HUES48 (cell line): ENCODE measurements around the gene SLC6A20.
A peak's percentile ranks its signal among the peaks of the same experiment; 100 is the strongest.

Experiments
- H3K27ac ChIP-seq: one replicate; pipeline ENCODE4 v1.7.0; 2013; ENCODE audit warnings: low read depth, low read length, inconsistent platforms
- H3K27me3 ChIP-seq: 2 replicates; pipeline ENCODE4 v1.6.1; 2013; ENCODE audit warnings: mild to moderate bottlenecking, low read length; ENCODE audit not compliant: control insufficient read depth, insufficient read depth
- H3K36me3 ChIP-seq: 2 replicates; pipeline ENCODE4 v1.6.1; 2013; ENCODE audit warnings: low read length; ENCODE audit not compliant: control insufficient read depth, insufficient read depth
- H3K4me1 ChIP-seq: 2 replicates; pipeline ENCODE4 v1.6.1; 2013; ENCODE audit warnings: mild to moderate bottlenecking, low read length; ENCODE audit not compliant: control insufficient read depth, insufficient read depth
- H3K4me3 ChIP-seq: 2 replicates; pipeline ENCODE4 v1.5.1; 2013; ENCODE audit warnings: mild to moderate bottlenecking, low read depth, low read length
- H3K9ac ChIP-seq: 2 replicates; pipeline ENCODE4 v1.6.1; 2013; ENCODE audit warnings: mild to moderate bottlenecking, low read depth, low read length, moderate library complexity
- H3K9me3 ChIP-seq: 2 replicates; pipeline ENCODE4 v1.6.1; 2013; ENCODE audit warnings: low read length; ENCODE audit not compliant: control insufficient read depth, insufficient read depth

The SLC6A20 gene

DNA sequence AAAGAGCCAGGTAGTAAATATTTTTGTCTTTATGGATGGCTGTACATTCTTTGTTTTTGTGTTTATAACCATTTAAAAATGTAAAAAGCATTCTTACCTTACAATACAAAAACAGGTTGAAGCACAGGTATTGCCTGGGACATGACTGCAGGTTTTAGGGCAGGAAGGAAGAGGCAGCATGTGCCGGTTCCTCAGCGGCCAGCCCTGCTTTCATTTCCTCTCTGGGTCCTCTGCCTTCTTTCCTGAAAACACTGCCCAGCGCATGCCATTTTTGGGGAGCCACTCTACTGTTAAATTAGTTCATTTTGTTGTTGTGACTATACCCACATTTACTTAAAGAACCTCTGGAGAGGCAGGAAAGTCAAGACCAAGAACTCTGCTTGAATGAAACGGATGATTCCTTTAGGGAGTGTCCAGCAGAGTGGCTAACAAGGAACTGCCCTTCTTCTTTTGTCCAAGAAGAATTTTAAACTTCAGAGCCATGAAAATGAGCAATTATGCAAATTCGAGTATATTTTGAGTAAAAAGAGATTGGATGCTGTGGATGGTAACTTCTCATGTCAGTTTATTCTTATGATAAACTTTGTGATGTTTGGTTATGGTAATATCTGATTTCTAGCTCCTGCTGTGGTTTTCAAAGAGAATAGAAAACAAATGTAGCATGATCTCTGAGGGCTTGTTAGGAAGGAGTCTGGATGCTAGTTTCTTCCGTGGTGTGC, 54.4 kb downstream of the SLC6A20 start:
- Histone ChIP-seq H3K4me1 (peaks cover 41% of the 10 kb centered on the region), H3K9me3 (no peaks in the 10 kb centered on the region), H3K27ac (peak overlapping the region; percentile 89), H3K4me3 (no peak overlapping the region), H3K27me3 (no peaks in the 10 kb centered on the region), H3K9ac (no peak overlapping the region), H3K36me3 (peaks cover 92% of the 10 kb centered on the region)

DNA sequence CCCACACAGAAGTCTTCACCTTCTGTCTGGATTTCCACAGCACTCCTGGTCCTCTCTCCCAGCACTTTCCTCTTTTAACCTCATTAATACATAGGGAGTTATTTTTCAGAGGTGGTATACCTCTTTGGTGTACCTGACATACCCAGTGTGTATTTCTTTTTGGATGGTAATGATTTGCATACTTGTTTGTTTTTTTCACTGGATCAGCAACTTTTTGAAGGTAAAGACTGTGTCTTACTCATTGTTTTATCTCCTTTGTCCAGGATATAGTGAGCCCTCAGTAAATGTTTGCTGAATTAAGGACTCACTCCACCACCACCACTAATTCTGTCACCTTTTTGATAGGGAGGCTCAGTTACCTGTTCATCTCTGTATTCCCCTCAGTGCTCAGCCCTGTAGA, 55.1 kb downstream of the SLC6A20 start:
- Histone ChIP-seq H3K9ac (no peak overlapping the region), H3K27ac (peak overlapping the region; percentile 89), H3K9me3 (no peaks in the 10 kb centered on the region), H3K27me3 (no peaks in the 10 kb centered on the region), H3K4me3 (no peak overlapping the region), H3K4me1 (peaks cover 41% of the 10 kb centered on the region), H3K36me3 (peaks cover 94% of the 10 kb centered on the region)

DNA sequence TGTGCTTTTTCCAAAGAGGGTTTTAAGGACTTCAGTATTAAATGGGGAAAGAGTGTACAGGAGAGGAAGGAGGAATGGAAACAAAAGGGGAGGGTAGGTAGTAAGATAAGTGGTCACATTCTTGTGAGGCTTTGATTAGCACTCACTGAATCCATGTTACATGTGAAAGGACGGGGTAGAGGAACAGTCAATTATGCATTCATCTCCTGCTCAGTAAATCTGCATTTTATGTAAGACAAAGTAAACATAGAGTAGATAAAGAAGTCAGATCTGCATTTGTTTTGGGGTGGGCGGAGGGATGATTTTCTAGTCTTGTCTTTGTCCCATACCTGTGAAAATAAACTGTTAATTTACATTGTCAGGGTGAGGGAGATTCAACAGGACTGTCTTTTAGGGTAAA, 56.3 kb downstream of the SLC6A20 start:
- H3K9ac ChIP-seq, result no peak overlapping the region
- no peaks in the 10 kb centered on the region for H3K27me3 ChIP-seq
- peaks cover 41% of the 10 kb centered on the region for H3K4me1 ChIP-seq
- H3K9me3 ChIP-seq, result no peaks in the 10 kb centered on the region
- 0 out of 2 replicates have a peak overlapping the region, but pooled peaks have one; percentile 21 for H3K4me3 ChIP-seq
- peak overlapping the region; percentile 89 for H3K27ac ChIP-seq
- H3K36me3 ChIP-seq, result peaks cover 94% of the 10 kb centered on the region

DNA sequence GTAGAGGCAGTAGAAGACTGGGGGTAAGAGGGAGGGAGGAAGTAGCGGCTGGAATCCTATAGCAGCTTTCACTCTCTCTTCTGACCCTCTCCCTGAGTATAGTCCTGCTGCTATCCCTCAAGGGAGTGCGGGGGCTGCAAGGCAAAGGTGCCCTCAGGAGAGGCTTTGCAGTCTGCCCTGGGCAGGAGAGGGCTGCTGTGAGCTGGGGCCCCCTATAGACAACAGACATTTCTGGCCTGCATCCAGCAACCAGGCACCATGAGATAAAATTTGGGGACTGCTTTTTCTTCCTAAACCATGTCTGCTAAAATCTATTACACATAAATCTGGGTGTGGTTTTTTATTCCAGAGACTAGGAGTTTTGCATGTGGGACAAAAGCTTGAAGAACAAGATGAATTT, 59.1 kb downstream of the SLC6A20 start:
- no peaks in the 10 kb centered on the region for H3K27me3 ChIP-seq
- no peak overlapping the region for H3K27ac ChIP-seq
- H3K36me3 ChIP-seq, result peaks cover 92% of the 10 kb centered on the region
- no peak overlapping the region for H3K4me3 ChIP-seq
- no peak overlapping the region for H3K9ac ChIP-seq
- no peaks in the 10 kb centered on the region for H3K9me3 ChIP-seq
- H3K4me1 ChIP-seq, result peaks cover 39% of the 10 kb centered on the region

DNA sequence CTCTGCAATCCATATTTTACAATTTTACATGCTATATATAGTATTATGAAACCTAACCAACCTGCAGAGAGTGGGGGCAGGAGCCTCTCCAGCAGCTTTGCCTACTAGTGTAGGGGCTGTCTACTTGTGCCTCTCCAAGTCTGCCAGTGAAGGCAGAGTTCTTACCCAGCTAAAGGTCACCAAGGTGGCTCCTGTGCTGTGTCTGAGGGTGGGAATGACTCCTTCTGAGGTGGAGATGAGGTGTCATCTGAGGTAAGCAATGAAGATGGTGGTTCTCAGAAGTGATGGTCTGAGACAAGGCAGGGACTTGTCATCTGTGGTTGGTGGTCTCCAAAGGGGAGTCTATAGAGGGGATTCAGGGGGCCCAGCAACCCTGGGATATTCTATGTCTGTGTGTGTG, 59.6 kb downstream of the SLC6A20 start:
- Histone ChIP-seq H3K4me3 (no peak overlapping the region), H3K9me3 (no peaks in the 10 kb centered on the region), H3K36me3 (peaks cover 97% of the 10 kb centered on the region), H3K4me1 (peaks cover 33% of the 10 kb centered on the region), H3K9ac (no peak overlapping the region), H3K27ac (no peak overlapping the region), H3K27me3 (no peaks in the 10 kb centered on the region)

DNA sequence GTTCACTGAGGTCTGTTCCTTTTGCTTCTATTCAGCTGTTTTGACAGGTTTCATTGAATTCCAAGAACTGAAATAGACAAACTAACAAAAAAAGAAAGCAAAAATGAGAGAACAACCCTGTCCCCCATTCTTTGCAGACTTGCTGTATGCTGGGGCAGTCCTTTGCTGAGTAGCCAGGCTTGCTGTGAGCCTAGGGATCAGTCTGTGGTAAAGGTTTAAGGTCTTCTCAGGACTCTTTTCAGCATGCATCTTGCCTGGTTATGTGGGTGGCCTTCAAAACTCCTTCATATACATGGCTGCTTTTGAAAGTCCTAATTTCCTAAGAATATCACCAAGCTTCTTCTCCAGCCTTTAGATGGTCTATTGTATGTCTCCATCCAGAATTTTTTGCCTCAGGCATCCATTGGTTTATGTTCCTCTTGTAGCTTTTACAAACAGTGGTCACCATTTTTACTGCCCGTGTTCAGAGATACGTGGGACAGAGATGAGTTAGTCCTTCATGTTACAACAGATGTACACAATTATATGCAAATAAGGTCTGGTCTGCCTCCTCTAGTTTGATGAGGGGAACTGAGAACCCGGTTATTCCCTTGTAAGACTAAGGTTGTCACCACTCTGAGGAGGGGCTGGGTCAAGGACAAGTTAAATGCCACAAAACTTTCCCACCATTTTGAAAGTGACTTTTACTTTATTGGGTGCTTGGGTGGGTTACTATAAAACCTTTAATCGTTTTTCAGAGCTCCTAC, 65.8 kb downstream of the SLC6A20 start:
- H3K4me3 ChIP-seq, result no peak overlapping the region
- no peak overlapping the region for H3K9ac ChIP-seq
- no peaks in the 10 kb centered on the region for H3K27me3 ChIP-seq
- no peaks in the 10 kb centered on the region for H3K9me3 ChIP-seq
- H3K27ac ChIP-seq, result no peak overlapping the region
- peaks cover 78% of the 10 kb centered on the region for H3K36me3 ChIP-seq
- H3K4me1 ChIP-seq, result no peaks in the 10 kb centered on the region

DNA sequence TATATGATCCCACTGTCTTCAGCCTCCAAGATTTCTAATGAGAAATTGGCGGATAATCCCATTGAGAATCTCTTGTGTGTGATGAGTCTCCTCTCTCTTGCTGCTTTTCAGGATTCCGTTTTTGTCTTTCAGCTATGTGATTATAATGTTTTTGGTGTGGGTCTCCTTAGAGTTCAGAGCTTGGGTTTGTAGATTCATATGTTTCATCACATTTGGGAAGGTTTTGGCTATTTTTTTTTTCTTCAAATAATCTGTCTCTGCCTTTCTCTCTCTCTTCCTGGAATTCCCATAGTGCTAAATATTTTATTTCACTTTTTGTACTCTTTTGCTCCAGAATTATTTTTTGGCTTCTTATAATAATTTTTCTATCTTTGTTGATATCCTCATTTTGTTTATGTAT, 66.7 kb downstream of the SLC6A20 start:
- no peak overlapping the region for H3K27ac ChIP-seq
- no peak overlapping the region for H3K9ac ChIP-seq
- H3K9me3 ChIP-seq, result no peaks in the 10 kb centered on the region
- no peaks in the 10 kb centered on the region for H3K4me1 ChIP-seq
- H3K27me3 ChIP-seq, result no peaks in the 10 kb centered on the region
- peaks cover 78% of the 10 kb centered on the region for H3K36me3 ChIP-seq
- H3K4me3 ChIP-seq, result no peak overlapping the region

DNA sequence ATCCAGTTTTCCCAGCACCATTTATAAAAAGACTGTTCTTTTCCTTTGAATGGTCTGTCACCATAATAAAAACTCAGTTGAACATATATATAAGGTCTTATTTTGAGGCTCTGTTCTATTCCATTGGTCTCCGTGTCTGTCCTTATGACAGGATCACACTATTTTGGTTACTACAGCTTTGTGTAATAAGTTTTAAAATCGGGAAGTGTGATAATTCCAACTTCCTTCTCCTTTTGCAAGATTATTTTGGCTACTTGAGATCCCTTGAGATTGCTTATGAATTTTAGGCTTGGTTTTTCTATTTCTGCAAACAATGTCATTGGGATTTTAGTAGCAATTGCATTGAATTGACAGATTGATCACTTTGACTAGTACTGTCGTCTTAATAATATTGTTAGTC, 71.4 kb downstream of the SLC6A20 start:
- no peaks in the 10 kb centered on the region for H3K9me3 ChIP-seq
- no peak overlapping the region for H3K27ac ChIP-seq
- peaks cover 78% of the 10 kb centered on the region for H3K36me3 ChIP-seq
- H3K27me3 ChIP-seq, result no peaks in the 10 kb centered on the region
- no peak overlapping the region for H3K4me3 ChIP-seq
- no peak overlapping the region for H3K9ac ChIP-seq
- H3K4me1 ChIP-seq, result no peaks in the 10 kb centered on the region

DNA sequence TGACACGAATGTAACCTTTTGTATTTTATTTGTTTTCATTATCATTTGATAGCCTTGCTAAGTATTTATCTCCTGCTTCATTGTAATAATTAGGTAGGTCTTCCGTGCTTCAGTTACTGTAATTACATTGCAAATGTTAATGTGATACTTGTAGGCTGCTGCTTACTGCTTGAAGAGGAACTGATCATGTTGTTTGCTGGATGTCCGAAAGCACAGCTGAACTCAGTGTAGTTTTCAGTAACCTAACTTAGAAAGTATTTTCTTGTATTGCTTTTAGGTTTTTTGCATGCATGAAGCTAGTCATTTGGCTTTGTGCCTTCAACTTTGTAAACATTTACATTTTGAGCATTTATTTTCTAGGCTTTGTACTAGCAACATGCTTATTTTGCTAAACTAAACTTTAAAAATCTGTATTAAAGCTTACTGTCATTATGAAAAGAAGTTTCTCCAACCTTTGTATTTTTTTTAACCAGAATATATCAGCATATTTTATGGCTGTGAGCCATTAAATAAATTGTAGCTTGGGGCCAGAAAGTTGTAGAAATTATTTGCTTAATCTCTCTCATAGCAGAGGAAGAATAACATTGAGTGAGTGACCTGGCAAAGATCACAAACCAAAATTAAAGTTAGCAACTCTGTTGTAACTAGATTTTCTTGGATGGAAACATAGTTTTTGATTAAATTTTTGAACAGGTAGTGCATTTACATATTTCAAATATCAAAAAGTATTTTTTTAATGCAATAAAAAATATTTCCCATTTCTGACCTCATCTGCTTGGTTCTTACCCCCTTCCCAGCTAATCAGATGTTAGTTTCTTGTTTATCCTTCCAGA, 76.5 kb downstream of the SLC6A20 start:
- Histone ChIP-seq H3K27ac (no peak overlapping the region), H3K9ac (no peak overlapping the region), H3K9me3 (no peaks in the 10 kb centered on the region), H3K27me3 (no peaks in the 10 kb centered on the region), H3K36me3 (peaks cover 93% of the 10 kb centered on the region), H3K4me3 (no peak overlapping the region), H3K4me1 (no peaks in the 10 kb centered on the region)

DNA sequence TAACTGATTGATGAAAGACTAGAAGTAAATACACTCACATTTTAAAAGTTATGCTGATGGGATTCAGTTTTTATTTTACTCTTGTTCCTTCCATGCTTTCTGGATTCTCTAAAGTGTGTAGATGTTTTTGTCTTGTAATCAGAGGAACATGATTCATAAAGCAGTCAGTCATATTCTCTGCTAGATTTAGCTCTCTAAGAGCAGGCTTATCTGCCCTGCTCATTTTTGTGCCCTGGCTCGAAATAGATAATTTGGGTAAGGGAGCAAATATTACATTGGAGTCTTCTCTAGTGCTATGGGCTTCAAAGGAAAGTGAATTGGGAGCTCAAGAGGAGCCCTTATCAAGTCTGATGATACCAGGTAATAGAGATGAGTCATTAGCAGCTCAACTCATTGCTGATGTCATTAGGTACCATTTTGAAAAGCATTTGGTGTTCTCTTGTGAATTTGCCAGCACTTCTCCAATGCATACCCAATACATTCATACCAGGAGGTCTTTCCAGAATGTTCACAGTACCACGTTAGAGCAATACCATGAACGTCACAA, 79.5 kb downstream of the SLC6A20 start:
- Histone ChIP-seq H3K9me3 (no peaks in the 10 kb centered on the region), H3K36me3 (peaks cover 92% of the 10 kb centered on the region), H3K4me1 (no peaks in the 10 kb centered on the region), H3K27me3 (no peaks in the 10 kb centered on the region), H3K4me3 (no peak overlapping the region), H3K9ac (no peak overlapping the region), H3K27ac (no peak overlapping the region)
